Naive thymus-derived CD4-positive, alpha-beta T cell (primary cell): Measurements from ENCODE around the gene PKD2. TPM values are rescaled to one million over a fixed set of nuclear protein-coding genes. Genes with fewer than 3 reads are reported as not detected.

ENCODE experiments used
- ATAC-seq: fragments of 150-1000 bp; cut with Tn5 transposase; 2 replicates; pipeline ENCODE4 v1.10.0; 2021; ENCODE audit warnings: mild to moderate bottlenecking, moderate library complexity
- CTCF ChIA-PET: fragments of 350-600 bp; sonication (Branson Sonifier 250); formaldehyde crosslinking; loops from one replicate; lab custom pipeline; 2021; ENCODE audit warnings: antibody characterized with exemption; lab: Charles Lee
- POLR2A ChIA-PET: fragments of 350-600 bp; sonication (Branson Sonifier 250); formaldehyde crosslinking; loops from one replicate; lab custom pipeline; 2021; ENCODE audit warnings: antibody characterized with exemption, inconsistent platforms; lab: Charles Lee
- DNase-seq, 9 donors: peaks; one replicate each; pipeline versions ENCODE4 v3.0.0 to v3.0.0-alpha.2; 2020 to 2022; ENCODE audit warnings: mixed read lengths in 1 of 9
- H3K27ac ChIP-seq: one replicate; pipeline ENCODE4 v1.7.0; 2013; ENCODE audit warnings: mild to moderate bottlenecking, low read depth, low read length, moderate library complexity
- H3K27me3 ChIP-seq, 2 donors: one replicate each; pipeline ENCODE4 v1.7.0; 2013; ENCODE audit warnings: low read length in 2 of 2, mild to moderate bottlenecking in 2 of 2, moderate library complexity in 2 of 2; ENCODE audit not compliant: control insufficient read depth in 2 of 2, insufficient read depth in 2 of 2
- H3K36me3 ChIP-seq, 3 experiments: 1 replicate in 2 of 3; 2 replicates in 1 of 3; pipeline ENCODE4 v1.7.0; 2013; ENCODE audit warnings: low read length in 3 of 3, mild to moderate bottlenecking in 3 of 3, moderate library complexity in 1 of 3; ENCODE audit not compliant: insufficient read depth in 3 of 3, control insufficient read depth in 2 of 3
- H3K4me1 ChIP-seq, 2 donors: one replicate each; pipeline ENCODE4 v1.7.0; 2013; ENCODE audit warnings: low read length in 2 of 2, mild to moderate bottlenecking in 2 of 2, moderate library complexity in 1 of 2; ENCODE audit not compliant: control insufficient read depth in 2 of 2, insufficient read depth in 2 of 2
- H3K4me3 ChIP-seq: 2 replicates; pipeline ENCODE4 v1.7.0; 2013; ENCODE audit warnings: mild to moderate bottlenecking, low read length
- H3K9me3 ChIP-seq, 3 experiments: 1 replicate in 2 of 3; 2 replicates in 1 of 3; pipeline ENCODE4 v1.7.0; 2013; ENCODE audit warnings: low read length in 3 of 3; ENCODE audit not compliant: control insufficient read depth in 2 of 3
- H3K27ac Mint-ChIP-seq, 9 donors: one replicate each; pipeline ENCODE4 v1.8.0; 2020 to 2022; ENCODE audit warnings: mixed read lengths in 9 of 9, mild to moderate bottlenecking in 8 of 9, moderate library complexity in 5 of 9, inconsistent platforms in 2 of 9
- H3K27me3 Mint-ChIP-seq, 5 donors: one replicate each; pipeline ENCODE4 v1.8.0; 2021 to 2022; ENCODE audit warnings: mixed read lengths in 5 of 5, mild to moderate bottlenecking in 1 of 5
- H3K36me3 Mint-ChIP-seq, 5 donors: one replicate each; pipeline ENCODE4 v1.8.0; 2020 to 2022; ENCODE audit warnings: mixed read lengths in 5 of 5, mild to moderate bottlenecking in 3 of 5, inconsistent platforms in 1 of 5
- H3K4me1 Mint-ChIP-seq, 7 donors: one replicate each; pipeline ENCODE4 v1.8.0; 2020 to 2022; ENCODE audit warnings: mixed read lengths in 7 of 7, mild to moderate bottlenecking in 3 of 7, inconsistent platforms in 1 of 7
- H3K4me3 Mint-ChIP-seq, 10 donors: one replicate each; pipeline ENCODE4 v1.8.0; 2020 to 2022; ENCODE audit warnings: mild to moderate bottlenecking in 10 of 10, mixed read lengths in 10 of 10, moderate library complexity in 6 of 10, inconsistent platforms in 2 of 10
- H3K9me3 Mint-ChIP-seq, 11 donors: one replicate each; pipeline ENCODE4 v1.8.0; 2020 to 2022; ENCODE audit warnings: mixed read lengths in 11 of 11, mild to moderate bottlenecking in 4 of 11, inconsistent platforms in 1 of 11, moderate library complexity in 1 of 11
- intact Hi-C, 2 donors: fragments of 100-400 bp; cut with micrococcal nuclease; formaldehyde crosslinking; loops; one replicate each; pipeline ENCODE4 v1.15.1; 2023
- polyA plus RNA-seq, 2 donors: library from polyadenylated mRNA; unstranded; fragments of 300-500 nt; fragmentation: Illumina TruSeq; gene quantifications; one replicate each; pipeline ENCODE4 v1.2.3, GENCODE V29; 2021
- total RNA-seq, 6 experiments: library from RNA in 5 of 6; stranded (reverse) in 5 of 6; gene quantifications; 1 replicate in 5 of 6; 2 replicates in 1 of 6; pipeline ENCODE4 v1.2.3 and lab custom pipeline; 2021 to 2026

The PKD2 gene
- total and polyA plus RNA-seq, 7 experiments from 2014 or later, result 2.7 to 16.1 (median 6.8) TPM

- DNase-seq, result no peak
- H3K9me3 ChIP-seq, result no peaks in the 10 kb centered on the region
- POLR2A ChIA-PET, result no interaction called here
- Mint-ChIP-seq H3K27ac (no peak overlapping the region), H3K27me3 (no peaks in the 10 kb centered on the region), H3K9me3 (no peaks in the 10 kb centered on the region), H3K4me3 (no peak overlapping the region), H3K36me3 (peaks cover 4 to 31% (median 20%) of the 10 kb centered on the region in 5 donors), H3K4me1 (no peaks in the 10 kb centered on the region)
- no peak for ATAC-seq
- H3K27ac ChIP-seq, result no peak overlapping the region
- H3K4me1 ChIP-seq, result no peaks in the 10 kb centered on the region
- no peaks in the 10 kb centered on the region for H3K27me3 ChIP-seq
- CTCF ChIA-PET, result no interaction called here
- H3K4me3 ChIP-seq, result no peak overlapping the region
- no peaks in the 10 kb centered on the region for H3K36me3 ChIP-seq
- intact Hi-C loops, result no loop called here
Observed at GRCh38 chr4:88077911-88078524, 70.6 kb downstream of the PKD2 start.

GRCh38 chr4:88078579-88078978 is 71.1 kb downstream of the PKD2 start:
- H3K27ac Mint-ChIP-seq, result no peak overlapping the region
- POLR2A ChIA-PET, result no interaction called here
- Histone ChIP-seq H3K27ac (no peak overlapping the region), H3K4me3 (no peak overlapping the region), H3K9me3 (no peaks in the 10 kb centered on the region), H3K27me3 (no peaks in the 10 kb centered on the region), H3K4me1 (no peaks in the 10 kb centered on the region), H3K36me3 (no peaks in the 10 kb centered on the region)
- intact Hi-C loops, result no loop called here
- CTCF ChIA-PET, result no interaction called here
- H3K36me3 Mint-ChIP-seq, result peaks cover 4 to 31% (median 20%) of the 10 kb centered on the region in 5 donors
- no peaks in the 10 kb centered on the region for H3K4me1 Mint-ChIP-seq
- ATAC-seq (no peak), DNase-seq (no peak)
- H3K4me3 Mint-ChIP-seq, result no peak overlapping the region
- H3K27me3 Mint-ChIP-seq, result peaks cover 0 to 2% (median 0%) of the 10 kb centered on the region in 5 donors
- H3K9me3 Mint-ChIP-seq, result no peaks in the 10 kb centered on the region

GRCh38 chr4:88080626-88081025 is 73.2 kb downstream of the PKD2 start:
- CTCF ChIA-PET, result no interaction called here
- no peaks in the 10 kb centered on the region for H3K27me3 ChIP-seq
- no peaks in the 10 kb centered on the region for H3K9me3 Mint-ChIP-seq
- H3K27ac Mint-ChIP-seq, result no peak overlapping the region
- no peaks in the 10 kb centered on the region for H3K4me1 Mint-ChIP-seq
- intact Hi-C loops, result no loop called here
- H3K4me3 Mint-ChIP-seq, result no peak overlapping the region
- H3K36me3 Mint-ChIP-seq, result peaks cover 0 to 14% (median 4%) of the 10 kb centered on the region in 5 donors
- no peaks in the 10 kb centered on the region for H3K36me3 ChIP-seq
- no peaks in the 10 kb centered on the region for H3K9me3 ChIP-seq
- POLR2A ChIA-PET, result no interaction called here
- no peaks in the 10 kb centered on the region for H3K4me1 ChIP-seq
- H3K27me3 Mint-ChIP-seq, result peaks cover 0 to 4% (median 0%) of the 10 kb centered on the region in 5 donors
- no peak overlapping the region for H3K4me3 ChIP-seq
- DNase-seq, result no peak
- ATAC-seq, result no peak
- H3K27ac ChIP-seq, result no peak overlapping the region

- no peaks in the 10 kb centered on the region for H3K4me1 Mint-ChIP-seq
- Histone ChIP-seq H3K27me3 (no peaks in the 10 kb centered on the region), H3K9me3 (no peaks in the 10 kb centered on the region), H3K4me3 (no peak overlapping the region), H3K36me3 (no peaks in the 10 kb centered on the region), H3K4me1 (no peaks in the 10 kb centered on the region), H3K27ac (no peak overlapping the region)
- ATAC-seq (no peak), DNase-seq (no peak)
- ChIA-PET CTCF (interaction anchor here (0.6 kb wide), 1 partner anchor 429 kb away, joined by 3 read pairs; no protein-coding TSS in a partner anchor), POLR2A (no interaction called here)
- intact Hi-C loops, result no loop called here
- H3K4me3 Mint-ChIP-seq, result no peak overlapping the region
- peaks cover 0 to 5% (median 3%) of the 10 kb centered on the region in 5 donors for H3K27me3 Mint-ChIP-seq
- no peaks in the 10 kb centered on the region for H3K9me3 Mint-ChIP-seq
- H3K27ac Mint-ChIP-seq, result no peak overlapping the region
- no peaks in the 10 kb centered on the region for H3K36me3 Mint-ChIP-seq
Observed at GRCh38 chr4:88087004-88087403, 79.6 kb downstream of the PKD2 start.

- no peak overlapping the region for H3K4me3 ChIP-seq
- Mint-ChIP-seq H3K36me3 (no peaks in the 10 kb centered on the region), H3K4me1 (no peaks in the 10 kb centered on the region), H3K27ac (no peak overlapping the region), H3K9me3 (no peaks in the 10 kb centered on the region), H3K4me3 (no peak overlapping the region), H3K27me3 (peaks cover 0 to 14% (median 7%) of the 10 kb centered on the region in 5 donors)
- DNase-seq, result no peak
- no peaks in the 10 kb centered on the region for H3K4me1 ChIP-seq
- ChIA-PET POLR2A (no interaction called here), CTCF (no interaction called here)
- no peak overlapping the region for H3K27ac ChIP-seq
- intact Hi-C loops, result no loop called here
- no peaks in the 10 kb centered on the region for H3K9me3 ChIP-seq
- no peaks in the 10 kb centered on the region for H3K27me3 ChIP-seq
- H3K36me3 ChIP-seq, result no peaks in the 10 kb centered on the region
- ATAC-seq, result no peak
Observed at GRCh38 chr4:88090898-88091297, 83.5 kb downstream of the PKD2 start.

- CTCF ChIA-PET, result no interaction called here
- no peak for ATAC-seq
- H3K27me3 Mint-ChIP-seq, result peaks cover 0 to 14% (median 7%) of the 10 kb centered on the region in 5 donors
Observed at GRCh38 chr4:88091378-88091777, 83.9 kb downstream of the PKD2 start.

GRCh38 chr4:88093874-88094273 is 86.4 kb downstream of the PKD2 start:
- ChIA-PET CTCF (no interaction called here), POLR2A (no interaction called here)
- no peak for ATAC-seq
- no peak for DNase-seq
- Mint-ChIP-seq H3K9me3 (no peaks in the 10 kb centered on the region), H3K4me1 (no peaks in the 10 kb centered on the region), H3K27me3 (peaks cover 3 to 16% (median 7%) of the 10 kb centered on the region in 5 donors), H3K4me3 (no peak overlapping the region), H3K36me3 (no peaks in the 10 kb centered on the region), H3K27ac (no peak overlapping the region)
- Histone ChIP-seq H3K4me1 (no peaks in the 10 kb centered on the region), H3K4me3 (no peak overlapping the region), H3K9me3 (no peaks in the 10 kb centered on the region), H3K36me3 (no peaks in the 10 kb centered on the region), H3K27ac (no peak overlapping the region), H3K27me3 (no peaks in the 10 kb centered on the region)
- intact Hi-C loops, result no loop called here

More at GRCh38 chr4:88091378-88091777, 83.9 kb downstream of the PKD2 start:
- H3K9me3 ChIP-seq, result no peaks in the 10 kb centered on the region
- no peak overlapping the region for H3K4me3 Mint-ChIP-seq
- no peaks in the 10 kb centered on the region for H3K9me3 Mint-ChIP-seq
- DNase-seq, result no peak
- intact Hi-C loops, result no loop called here
- no peak overlapping the region for H3K27ac Mint-ChIP-seq
- H3K27me3 ChIP-seq, result no peaks in the 10 kb centered on the region
- no peaks in the 10 kb centered on the region for H3K4me1 Mint-ChIP-seq
- H3K27ac ChIP-seq, result no peak overlapping the region
- no peaks in the 10 kb centered on the region for H3K36me3 ChIP-seq
- no peaks in the 10 kb centered on the region for H3K36me3 Mint-ChIP-seq
- POLR2A ChIA-PET, result no interaction called here
- no peak overlapping the region for H3K4me3 ChIP-seq
- H3K4me1 ChIP-seq, result no peaks in the 10 kb centered on the region
